Naive thymus-derived CD4-positive, alpha-beta T cell (primary cell): ENCODE measurements around the gene RNU5B-1. TPM values are rescaled to one million over a fixed set of nuclear protein-coding genes. Genes with fewer than 3 reads are reported as not detected.

Experiments used
- ATAC-seq: fragments of 150-1000 bp; cut with Tn5 transposase; 2 replicates; pipeline ENCODE4 v1.10.0; 2021; ENCODE audit warnings: mild to moderate bottlenecking, moderate library complexity
- CTCF ChIA-PET: fragments of 350-600 bp; sonication (Branson Sonifier 250); formaldehyde crosslinking; loops from one replicate; lab custom pipeline; 2021; ENCODE audit warnings: antibody characterized with exemption; lab: Charles Lee
- POLR2A ChIA-PET: fragments of 350-600 bp; sonication (Branson Sonifier 250); formaldehyde crosslinking; loops from one replicate; lab custom pipeline; 2021; ENCODE audit warnings: antibody characterized with exemption, inconsistent platforms; lab: Charles Lee
- DNase-seq, 9 donors: peaks; one replicate each; pipeline versions ENCODE4 v3.0.0 to v3.0.0-alpha.2; 2020 to 2022; ENCODE audit warnings: mixed read lengths in 1 of 9
- H3K27ac ChIP-seq: one replicate; pipeline ENCODE4 v1.7.0; 2013; ENCODE audit warnings: mild to moderate bottlenecking, low read depth, low read length, moderate library complexity
- H3K27me3 ChIP-seq, 2 donors: one replicate each; pipeline ENCODE4 v1.7.0; 2013; ENCODE audit warnings: low read length in 2 of 2, mild to moderate bottlenecking in 2 of 2, moderate library complexity in 2 of 2; ENCODE audit not compliant: control insufficient read depth in 2 of 2, insufficient read depth in 2 of 2
- H3K36me3 ChIP-seq, 3 experiments: 1 replicate in 2 of 3; 2 replicates in 1 of 3; pipeline ENCODE4 v1.7.0; 2013; ENCODE audit warnings: low read length in 3 of 3, mild to moderate bottlenecking in 3 of 3, moderate library complexity in 1 of 3; ENCODE audit not compliant: insufficient read depth in 3 of 3, control insufficient read depth in 2 of 3
- H3K4me1 ChIP-seq, 2 donors: one replicate each; pipeline ENCODE4 v1.7.0; 2013; ENCODE audit warnings: low read length in 2 of 2, mild to moderate bottlenecking in 2 of 2, moderate library complexity in 1 of 2; ENCODE audit not compliant: control insufficient read depth in 2 of 2, insufficient read depth in 2 of 2
- H3K4me3 ChIP-seq: 2 replicates; pipeline ENCODE4 v1.7.0; 2013; ENCODE audit warnings: mild to moderate bottlenecking, low read length
- H3K9me3 ChIP-seq, 3 experiments: 1 replicate in 2 of 3; 2 replicates in 1 of 3; pipeline ENCODE4 v1.7.0; 2013; ENCODE audit warnings: low read length in 3 of 3; ENCODE audit not compliant: control insufficient read depth in 2 of 3
- H3K27ac Mint-ChIP-seq, 9 donors: one replicate each; pipeline ENCODE4 v1.8.0; 2020 to 2022; ENCODE audit warnings: mixed read lengths in 9 of 9, mild to moderate bottlenecking in 8 of 9, moderate library complexity in 5 of 9, inconsistent platforms in 2 of 9
- H3K27me3 Mint-ChIP-seq, 5 donors: one replicate each; pipeline ENCODE4 v1.8.0; 2021 to 2022; ENCODE audit warnings: mixed read lengths in 5 of 5, mild to moderate bottlenecking in 1 of 5
- H3K36me3 Mint-ChIP-seq, 5 donors: one replicate each; pipeline ENCODE4 v1.8.0; 2020 to 2022; ENCODE audit warnings: mixed read lengths in 5 of 5, mild to moderate bottlenecking in 3 of 5, inconsistent platforms in 1 of 5
- H3K4me1 Mint-ChIP-seq, 7 donors: one replicate each; pipeline ENCODE4 v1.8.0; 2020 to 2022; ENCODE audit warnings: mixed read lengths in 7 of 7, mild to moderate bottlenecking in 3 of 7, inconsistent platforms in 1 of 7
- H3K4me3 Mint-ChIP-seq, 10 donors: one replicate each; pipeline ENCODE4 v1.8.0; 2020 to 2022; ENCODE audit warnings: mild to moderate bottlenecking in 10 of 10, mixed read lengths in 10 of 10, moderate library complexity in 6 of 10, inconsistent platforms in 2 of 10
- H3K9me3 Mint-ChIP-seq, 11 donors: one replicate each; pipeline ENCODE4 v1.8.0; 2020 to 2022; ENCODE audit warnings: mixed read lengths in 11 of 11, mild to moderate bottlenecking in 4 of 11, inconsistent platforms in 1 of 11, moderate library complexity in 1 of 11
- intact Hi-C, 2 donors: fragments of 100-400 bp; cut with micrococcal nuclease; formaldehyde crosslinking; loops; one replicate each; pipeline ENCODE4 v1.15.1; 2023
- polyA plus RNA-seq, 2 donors: library from polyadenylated mRNA; unstranded; fragments of 300-500 nt; fragmentation: Illumina TruSeq; gene quantifications; one replicate each; pipeline ENCODE4 v1.2.3, GENCODE V29; 2021
- total RNA-seq, 6 experiments: library from RNA in 5 of 6; stranded (reverse) in 5 of 6; gene quantifications; 1 replicate in 5 of 6; 2 replicates in 1 of 6; pipeline ENCODE4 v1.2.3 and lab custom pipeline; 2021 to 2026

RNU5B-1 gene
- total and polyA plus RNA-seq, 7 experiments from 2014 or later: 18.9 TPM; not detected in 6

GRCh38 chr15:65331811-65332210, 27.3 kb downstream of the RNU5B-1 start:
- intact Hi-C loops: no loop called here
- DNase-seq (no peak), ATAC-seq (no peak)
- Histone ChIP-seq H3K36me3 (no peaks in the 10 kb centered on the region), H3K4me3 (no peak overlapping the region), H3K9me3 (no peaks in the 10 kb centered on the region), H3K27ac (no peak overlapping the region), H3K27me3 (no peaks in the 10 kb centered on the region), H3K4me1 (no peaks in the 10 kb centered on the region)
- peaks cover 0 to 1% (median 0%) of the 10 kb centered on the region in 11 donors for H3K9me3 Mint-ChIP-seq
- CTCF ChIA-PET: no interaction called here
- POLR2A ChIA-PET: no interaction called here
- peaks cover 0 to 13% (median 0%) of the 10 kb centered on the region in 5 donors for H3K27me3 Mint-ChIP-seq
- H3K4me3 Mint-ChIP-seq: no peak overlapping the region
- H3K36me3 Mint-ChIP-seq: no peaks in the 10 kb centered on the region
- no peaks in the 10 kb centered on the region for H3K4me1 Mint-ChIP-seq
- H3K27ac Mint-ChIP-seq: no peak overlapping the region

DNA sequence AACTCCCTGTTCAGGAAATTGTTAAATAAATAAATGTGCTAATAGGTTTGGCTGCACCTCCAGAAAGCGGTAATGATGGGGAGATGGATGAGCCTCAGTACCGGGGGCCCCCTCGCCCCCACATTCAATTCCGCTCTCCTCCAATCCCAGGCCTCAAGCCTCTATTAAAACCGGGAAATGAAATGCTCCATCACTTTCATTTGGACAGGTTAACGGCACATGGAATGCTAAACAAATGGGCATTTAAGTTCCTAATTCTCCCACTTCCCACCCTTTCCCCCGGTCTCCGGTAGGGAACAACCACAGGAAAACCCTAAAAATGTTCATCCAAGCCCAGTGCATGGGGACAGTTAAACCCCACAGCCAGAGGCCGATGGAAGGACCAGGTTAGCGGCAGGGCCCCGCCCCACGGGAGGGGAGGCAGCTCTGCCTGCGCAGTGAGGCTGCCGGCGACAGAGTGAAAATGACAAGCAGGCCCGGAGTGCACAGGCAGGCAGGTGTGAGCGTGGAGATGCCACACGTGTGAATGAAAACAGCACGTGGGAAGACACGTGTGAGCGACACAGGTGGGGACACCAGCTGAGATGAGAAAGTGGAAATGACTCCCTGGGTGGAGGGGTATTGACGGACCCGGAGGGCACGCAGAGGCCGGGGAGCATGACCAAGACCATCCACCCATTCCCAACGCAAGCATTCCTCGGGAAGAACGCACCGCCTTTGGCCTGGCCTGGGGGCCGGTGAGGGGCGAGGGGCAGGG, 28.1 kb downstream of the RNU5B-1 start:
- POLR2A ChIA-PET: no interaction called here
- H3K27ac ChIP-seq: no peak overlapping the region
- H3K4me1 Mint-ChIP-seq: no peaks in the 10 kb centered on the region
- H3K27ac Mint-ChIP-seq: no peak overlapping the region
- CTCF ChIA-PET: no interaction called here
- H3K9me3 Mint-ChIP-seq: peaks cover 0 to 1% (median 0%) of the 10 kb centered on the region in 11 donors
- no peaks in the 10 kb centered on the region for H3K27me3 ChIP-seq
- ATAC-seq: no peak
- no peak overlapping the region for H3K4me3 Mint-ChIP-seq
- intact Hi-C loops: no loop called here
- no peaks in the 10 kb centered on the region for H3K36me3 Mint-ChIP-seq
- peaks cover 0 to 13% (median 0%) of the 10 kb centered on the region in 5 donors for H3K27me3 Mint-ChIP-seq
- H3K4me1 ChIP-seq: no peaks in the 10 kb centered on the region
- DNase-seq: no peak
- no peaks in the 10 kb centered on the region for H3K36me3 ChIP-seq
- no peaks in the 10 kb centered on the region for H3K9me3 ChIP-seq
- no peak overlapping the region for H3K4me3 ChIP-seq

DNA sequence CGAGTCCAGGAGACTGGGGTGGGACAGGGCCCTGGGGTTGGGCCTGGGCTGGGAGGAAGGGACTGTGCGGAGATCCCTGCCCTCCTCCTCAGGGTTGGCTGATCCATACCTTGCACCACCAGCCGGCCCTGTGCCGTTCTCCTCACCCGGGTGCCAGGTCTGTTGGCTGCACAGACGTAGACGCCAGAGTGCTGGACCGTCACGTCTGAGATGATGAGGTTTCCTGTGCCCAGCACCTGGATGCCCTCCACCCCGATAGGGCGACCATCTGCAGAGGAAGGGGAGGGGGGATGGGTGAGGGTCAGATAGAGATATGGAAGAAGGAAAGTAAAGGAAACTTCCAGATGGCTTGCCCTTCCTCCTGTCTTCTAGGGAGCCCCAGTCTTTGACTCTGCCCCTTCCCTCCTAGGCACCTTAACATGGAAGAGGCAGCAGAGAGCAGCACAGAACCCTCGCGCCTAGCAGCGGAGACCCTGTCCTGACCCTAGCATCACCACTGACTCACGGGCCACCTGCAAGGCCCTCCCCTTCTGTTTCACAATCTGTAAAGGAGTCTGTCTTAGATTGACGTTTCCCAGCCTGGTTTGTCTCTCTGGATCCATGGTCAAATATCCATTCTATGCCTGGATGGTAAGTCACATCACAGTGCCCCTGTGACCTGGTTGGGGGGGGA, 28.8 kb downstream of the RNU5B-1 start:
- ChIA-PET POLR2A (no interaction called here), CTCF (no interaction called here)
- Histone ChIP-seq H3K36me3 (no peaks in the 10 kb centered on the region), H3K9me3 (no peaks in the 10 kb centered on the region), H3K27ac (no peak overlapping the region), H3K27me3 (no peaks in the 10 kb centered on the region), H3K4me3 (no peak overlapping the region), H3K4me1 (no peaks in the 10 kb centered on the region)
- no peak for ATAC-seq
- no peaks in the 10 kb centered on the region for H3K4me1 Mint-ChIP-seq
- intact Hi-C loops: no loop called here
- H3K4me3 Mint-ChIP-seq: no peak overlapping the region
- no peaks in the 10 kb centered on the region for H3K36me3 Mint-ChIP-seq
- no peak for DNase-seq
- no peak overlapping the region for H3K27ac Mint-ChIP-seq
- peaks cover 0 to 7% (median 0%) of the 10 kb centered on the region in 5 donors for H3K27me3 Mint-ChIP-seq
- peaks cover 0 to 1% (median 0%) of the 10 kb centered on the region in 11 donors for H3K9me3 Mint-ChIP-seq

DNA sequence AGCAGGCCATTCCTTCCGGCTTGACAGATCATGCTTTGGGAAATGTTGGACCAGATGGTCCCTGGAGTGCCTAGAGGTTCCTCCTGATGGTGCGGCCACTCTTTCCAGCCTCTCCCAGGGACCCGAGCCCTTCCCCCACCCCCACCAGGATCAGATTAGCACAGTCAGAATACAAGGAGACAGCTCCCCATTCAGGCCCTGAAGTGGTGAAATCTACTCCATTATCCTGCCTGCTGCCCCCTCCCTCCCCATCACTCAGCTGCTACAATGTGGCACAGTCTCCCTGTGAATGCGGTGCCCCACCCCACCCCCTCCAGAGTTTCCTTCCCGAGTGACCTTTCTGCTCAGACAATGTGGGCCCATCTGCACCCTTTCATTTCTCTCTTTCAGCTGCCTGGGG, 29.4 kb downstream of the RNU5B-1 start:
- ChIA-PET CTCF (interaction anchor here (0.6 to 0.7 kb wide), 2 partner anchors 47 to 51 kb away, joined by 3 to 4 read pairs; no protein-coding TSS in a partner anchor), POLR2A (no interaction called here)
- Histone ChIP-seq H3K9me3 (no peaks in the 10 kb centered on the region), H3K36me3 (no peaks in the 10 kb centered on the region), H3K4me1 (no peaks in the 10 kb centered on the region), H3K27ac (no peak overlapping the region), H3K4me3 (no peak overlapping the region), H3K27me3 (no peaks in the 10 kb centered on the region)
- Mint-ChIP-seq H3K4me1 (no peaks in the 10 kb centered on the region), H3K27ac (no peak overlapping the region), H3K36me3 (no peaks in the 10 kb centered on the region), H3K9me3 (peaks cover 0 to 1% (median 0%) of the 10 kb centered on the region in 11 donors), H3K27me3 (peaks cover 0 to 4% (median 0%) of the 10 kb centered on the region in 5 donors), H3K4me3 (no peak overlapping the region)
- ATAC-seq (no peak), DNase-seq (no peak)
- intact Hi-C loops: no loop called here

- Mint-ChIP-seq H3K4me3 (no peak overlapping the region), H3K9me3 (peaks cover 0 to 1% (median 0%) of the 10 kb centered on the region in 11 donors), H3K4me1 (peaks cover 0 to 2% (median 0%) of the 10 kb centered on the region in 7 donors), H3K27me3 (peaks cover 0 to 7% (median 2%) of the 10 kb centered on the region in 5 donors), H3K36me3 (no peaks in the 10 kb centered on the region), H3K27ac (no peak overlapping the region)
- Histone ChIP-seq H3K4me3 (no peak overlapping the region), H3K9me3 (no peaks in the 10 kb centered on the region), H3K27ac (no peak overlapping the region), H3K27me3 (no peaks in the 10 kb centered on the region), H3K36me3 (no peaks in the 10 kb centered on the region), H3K4me1 (no peaks in the 10 kb centered on the region)
- intact Hi-C loops: no loop called here
- ChIA-PET CTCF (interaction anchor here (0.6 to 0.7 kb wide), 2 partner anchors 46 to 50 kb away, joined by 3 to 4 read pairs; no protein-coding TSS in a partner anchor), POLR2A (no interaction called here)
- no peak for ATAC-seq
- DNase-seq: no peak
Measured at GRCh38 chr15:65334586-65335231, 30.2 kb downstream of the RNU5B-1 start.

DNA sequence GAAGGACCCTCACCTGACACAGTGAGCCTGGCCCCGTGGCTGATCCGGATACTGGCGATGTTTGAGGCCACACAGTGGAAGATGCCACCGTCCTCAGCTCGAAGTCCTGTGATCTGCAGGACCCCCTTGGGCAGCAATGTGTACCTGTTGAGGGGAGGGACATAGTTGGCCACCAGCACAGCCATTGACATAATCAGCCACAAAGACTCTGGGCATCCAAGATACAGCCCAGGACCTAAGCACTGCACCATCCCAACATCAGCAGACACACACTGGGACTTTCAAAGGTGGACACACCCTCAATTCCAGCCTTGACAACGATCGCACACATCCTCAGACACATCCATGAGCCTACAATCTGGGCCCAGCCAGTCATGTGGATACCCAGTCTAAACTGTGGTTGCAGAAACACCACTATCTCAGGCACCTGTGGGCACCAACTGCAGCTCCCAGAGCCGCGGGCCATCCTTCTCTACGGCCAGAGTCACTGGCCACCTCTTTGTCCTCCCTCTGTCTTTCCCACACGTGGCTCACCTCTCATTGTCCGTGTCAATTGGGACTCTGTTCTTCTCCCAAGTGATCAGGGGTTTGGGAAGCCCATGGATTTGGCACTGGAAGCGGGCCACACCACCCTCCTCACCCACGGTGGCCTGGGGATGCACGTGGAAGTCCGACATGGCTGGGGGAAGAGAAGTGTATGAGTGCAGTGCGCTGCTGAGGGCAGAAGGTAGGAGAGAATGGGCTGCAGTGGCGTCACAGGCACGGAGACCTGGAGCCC, 31.0 kb downstream of the RNU5B-1 start:
- ChIA-PET CTCF (no interaction called here), POLR2A (no interaction called here)
- no peak overlapping the region for H3K4me3 Mint-ChIP-seq
- H3K27ac Mint-ChIP-seq: no peak overlapping the region
- H3K36me3 ChIP-seq: no peaks in the 10 kb centered on the region
- H3K4me1 Mint-ChIP-seq: peaks cover 0 to 6% (median 0%) of the 10 kb centered on the region in 7 donors
- H3K4me3 ChIP-seq: no peak overlapping the region
- peaks cover 0 to 1% (median 0%) of the 10 kb centered on the region in 11 donors for H3K9me3 Mint-ChIP-seq
- no peaks in the 10 kb centered on the region for H3K36me3 Mint-ChIP-seq
- no peaks in the 10 kb centered on the region for H3K27me3 ChIP-seq
- no peak overlapping the region for H3K27ac ChIP-seq
- ATAC-seq: no peak
- H3K4me1 ChIP-seq: no peaks in the 10 kb centered on the region
- no peaks in the 10 kb centered on the region for H3K9me3 ChIP-seq
- H3K27me3 Mint-ChIP-seq: peaks cover 0 to 14% (median 5%) of the 10 kb centered on the region in 5 donors
- intact Hi-C loops: no loop called here
- DNase-seq: no peak
